GM12878 (cell line): Measurements from ENCODE around the gene MAPKAPK2. TPM values are rescaled to one million over a fixed set of nuclear protein-coding genes. Genes with fewer than 3 reads are reported as not detected.
A peak's percentile ranks its signal among the peaks of the same experiment; 100 is the strongest.

Source experiments
- CREM ChIP-seq: IDR thresholded peaks from 2 replicates; pipeline ENCODE4 v1.6.1; 2014; ENCODE audit warnings: antibody characterized with exemption, low read depth
- GABPA ChIP-seq: IDR thresholded peaks from 2 replicates; pipeline ENCODE4 v1.6.1; 2014; ENCODE audit warnings: antibody characterized with exemption, low read depth, mild to moderate bottlenecking, inconsistent platforms
- HCFC1 ChIP-seq: fragments of 150-350 bp; IDR thresholded peaks from 2 replicates; pipeline ENCODE4 v1.6.1; 2014; ENCODE audit warnings: low read length
- HSF1 ChIP-seq: fragments of 150-350 bp; IDR thresholded peaks from 2 replicates; pipeline ENCODE4 v1.6.1; 2014; ENCODE audit warnings: mild to moderate bottlenecking, low read depth, low read length
- IKZF1 ChIP-seq: fragments of 450-650 bp; conservative IDR thresholded peaks from 2 replicates; pipeline ENCODE4 v1.6.1; 2017; ENCODE audit warnings: antibody characterized with exemption, mild to moderate bottlenecking
- IRF5 ChIP-seq: fragments of 450-650 bp; IDR thresholded peaks from 2 replicates; pipeline ENCODE4 v1.6.1; 2017; ENCODE audit warnings: borderline replicate concordance
- JUNB ChIP-seq: IDR thresholded peaks from 2 replicates; pipeline ENCODE4 v1.6.1; 2016; ENCODE audit warnings: antibody characterized with exemption, mild to moderate bottlenecking
- NFYB ChIP-seq: IDR thresholded peaks from 2 replicates; pipeline ENCODE4 v1.6.1; 2011; ENCODE audit warnings: low read depth, mild to moderate bottlenecking, low read length, improper control_type of control experiment, moderate library complexity; ENCODE audit not compliant: insufficient read depth
- NRF1 ChIP-seq: conservative IDR thresholded peaks from 2 replicates; pipeline ENCODE4 v1.6.1; 2011; ENCODE audit warnings: mild to moderate bottlenecking, low read depth, low read length, improper control_type of control experiment
- PKNOX1 ChIP-seq: fragments of 450-650 bp; IDR thresholded peaks from 2 replicates; pipeline ENCODE4 v1.6.1; 2016; ENCODE audit warnings: mild to moderate bottlenecking
- POLR2A ChIP-seq: IDR thresholded peaks from 2 replicates; pipeline ENCODE4 v1.6.1; 2011; ENCODE audit warnings: low read depth, mild to moderate bottlenecking, low read length
- POLR2AphosphoS5 ChIP-seq: IDR thresholded peaks from 2 replicates; pipeline ENCODE4 v1.6.1; 2011; ENCODE audit warnings: mild to moderate bottlenecking, low read length, inconsistent platforms
- RAD21 ChIP-seq: IDR thresholded peaks from 2 replicates; pipeline ENCODE4 v1.6.1; 2011; ENCODE audit warnings: mild to moderate bottlenecking, low read depth, low read length, moderate library complexity; ENCODE audit not compliant: insufficient read depth
- RB1 ChIP-seq: fragments of 450-650 bp; formaldehyde crosslinking; IDR thresholded peaks from 2 replicates; pipeline ENCODE4 v1.6.1; 2017; ENCODE audit warnings: mild to moderate bottlenecking, borderline replicate concordance
- RUNX3 ChIP-seq: IDR thresholded peaks from 2 replicates; pipeline ENCODE4 v1.6.1; 2012; ENCODE audit warnings: low read length, inconsistent platforms
- SIN3A ChIP-seq: IDR thresholded peaks from 2 replicates; pipeline ENCODE4 v1.6.1; 2012; ENCODE audit warnings: low read depth, low read length, improper control_type of control experiment
- SIX5 ChIP-seq: IDR thresholded peaks from 2 replicates; pipeline ENCODE4 v1.6.1; 2011; ENCODE audit warnings: mild to moderate bottlenecking, low read depth, low read length, moderate library complexity; ENCODE audit not compliant: severe bottlenecking
- SMAD5 ChIP-seq: IDR thresholded peaks from 2 replicates; pipeline ENCODE4 v1.6.1; 2016; ENCODE audit warnings: antibody characterized with exemption, low read depth
- SMC3 ChIP-seq: IDR thresholded peaks from 2 replicates; pipeline ENCODE4 v1.6.1; 2011; ENCODE audit warnings: low read length, improper control_type of control experiment, borderline replicate concordance
- SUZ12 ChIP-seq: fragments of 200-600 bp; sonication (generic); IDR thresholded peaks from one replicate; pipeline ENCODE4 v1.6.1; 2018; ENCODE audit warnings: antibody characterized with exemption, mild to moderate bottlenecking; ENCODE audit not compliant: unreplicated experiment
- ZNF24 ChIP-seq: fragments of 450-650 bp; IDR thresholded peaks from 2 replicates; pipeline ENCODE4 v1.6.1; 2017; ENCODE audit warnings: antibody characterized with exemption, mild to moderate bottlenecking
- ZSCAN29 ChIP-seq: fragments of 450-650 bp; IDR thresholded peaks from 2 replicates; pipeline ENCODE4 v1.6.1; 2017; ENCODE audit warnings: mild to moderate bottlenecking, moderate library complexity
- polyA plus RNA-seq, 11 experiments: library from polyadenylated mRNA; depleted of rRNA in 4 of 11; unstranded in 6 of 11; stranded (reverse) in 5 of 11; fragments of >200 nt; fragmentation: Nextera tagmentation in 4 of 11; fragmentation: Illumina TruSeq in 1 of 11; extraction: Ambion mirVana in 4 of 11; extraction: Trizol in 1 of 11; gene quantifications; 1 replicate in 1 of 11; 2 replicates in 10 of 11; pipeline versions ENCODE4 v1.2.1 to v1.2.3, GENCODE V29; 2011 to 2016; ENCODE audit warnings: inconsistent platforms in 2 of 11, missing spikeins in 2 of 11, low read depth in 1 of 11
- total RNA-seq, 4 experiments: library from RNA; depleted of rRNA in 3 of 4; stranded (reverse); fragments of >200 nt in 3 of 4; fragmentation: Illumina TruSeq in 1 of 4; extraction: Trizol in 1 of 4; gene quantifications; 2 replicates each; pipeline versions ENCODE4 v1.2.1 to v1.2.3, GENCODE V29; 2013 to 2021
- TF ChIP-seq, protein P1 (sequence below): fragments of 450-650 bp; IDR thresholded peaks from 2 replicates; pipeline ENCODE4 v1.6.1; 2018; ENCODE audit warnings: borderline replicate concordance, mild to moderate bottlenecking; ENCODE audit not compliant: partially characterized antibody
- TF ChIP-seq, protein P2 (sequence below): IDR thresholded peaks from 2 replicates; pipeline ENCODE4 v1.6.1; 2012; ENCODE audit warnings: low read length, inconsistent platforms

MAPKAPK2 gene
- total and polyA plus RNA-seq, 10 of the 15 experiments (the other 5 are each of a cell fraction or from before 2014, with no cell fraction given), result 0.72 to 92.2 (median 49.3) TPM

GRCh38 chr1:206738370-206739366 lies 54.0 kb downstream of the MAPKAPK2 start (continued):
- TF ChIP-seq POLR2AphosphoS5 (no peak), SIN3A (no peak), NRF1 (no peak), POLR2A (no peak), RB1 (no peak), GABPA (no peak), SMAD5 (no peak), HSF1 (no peak), HCFC1 (no peak), ZNF24 (no peak), CREM (no peak), SIX5 (no peak), PKNOX1 (peak; percentile 5; the same call in 1 of the 2 replicates), ZSCAN29 (no peak), SUZ12 (no peak), NFYB (no peak), JUNB (no peak), RAD21 (peak; percentile 36), SMC3 (peak; percentile 41; the same call in 1 of the 2 replicates), IRF5 (no peak), RUNX3 (no peak), IKZF1 (0 out of 2 replicates have a peak, but pooled peaks have one; percentile 19)
- TF ChIP-seq, protein P1, sequence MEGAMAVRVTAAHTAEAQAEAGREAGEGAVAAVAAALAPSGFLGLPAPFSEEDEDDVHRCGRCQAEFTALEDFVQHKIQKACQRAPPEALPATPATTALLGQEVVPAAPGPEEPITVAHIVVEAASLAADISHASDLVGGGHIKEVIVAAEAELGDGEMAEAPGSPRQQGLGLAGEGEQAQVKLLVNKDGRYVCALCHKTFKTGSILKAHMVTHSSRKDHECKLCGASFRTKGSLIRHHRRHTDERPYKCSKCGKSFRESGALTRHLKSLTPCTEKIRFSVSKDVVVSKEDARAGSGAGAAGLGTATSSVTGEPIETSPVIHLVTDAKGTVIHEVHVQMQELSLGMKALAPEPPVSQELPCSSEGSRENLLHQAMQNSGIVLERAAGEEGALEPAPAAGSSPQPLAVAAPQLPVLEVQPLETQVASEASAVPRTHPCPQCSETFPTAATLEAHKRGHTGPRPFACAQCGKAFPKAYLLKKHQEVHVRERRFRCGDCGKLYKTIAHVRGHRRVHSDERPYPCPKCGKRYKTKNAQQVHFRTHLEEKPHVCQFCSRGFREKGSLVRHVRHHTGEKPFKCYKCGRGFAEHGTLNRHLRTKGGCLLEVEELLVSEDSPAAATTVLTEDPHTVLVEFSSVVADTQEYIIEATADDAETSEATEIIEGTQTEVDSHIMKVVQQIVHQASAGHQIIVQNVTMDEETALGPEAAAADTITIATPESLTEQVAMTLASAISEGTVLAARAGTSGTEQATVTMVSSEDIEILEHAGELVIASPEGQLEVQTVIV, result no peak
- TF ChIP-seq, protein P2, sequence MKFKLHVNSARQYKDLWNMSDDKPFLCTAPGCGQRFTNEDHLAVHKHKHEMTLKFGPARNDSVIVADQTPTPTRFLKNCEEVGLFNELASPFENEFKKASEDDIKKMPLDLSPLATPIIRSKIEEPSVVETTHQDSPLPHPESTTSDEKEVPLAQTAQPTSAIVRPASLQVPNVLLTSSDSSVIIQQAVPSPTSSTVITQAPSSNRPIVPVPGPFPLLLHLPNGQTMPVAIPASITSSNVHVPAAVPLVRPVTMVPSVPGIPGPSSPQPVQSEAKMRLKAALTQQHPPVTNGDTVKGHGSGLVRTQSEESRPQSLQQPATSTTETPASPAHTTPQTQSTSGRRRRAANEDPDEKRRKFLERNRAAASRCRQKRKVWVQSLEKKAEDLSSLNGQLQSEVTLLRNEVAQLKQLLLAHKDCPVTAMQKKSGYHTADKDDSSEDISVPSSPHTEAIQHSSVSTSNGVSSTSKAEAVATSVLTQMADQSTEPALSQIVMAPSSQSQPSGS, result no peak
